Endothelial cell (in vitro differentiated cells): ENCODE measurements around the gene NNT. TPM values are rescaled to one million over a fixed set of nuclear protein-coding genes. Genes with fewer than 3 reads are reported as not detected.

ENCODE experiments used
- DNase-seq: peaks from one replicate; pipeline ENCODE4 v3.0.0; 2021; ENCODE audit warnings: low spot score
- H3K27ac Mint-ChIP-seq: one replicate; pipeline ENCODE4 v1.8.0; 2021; ENCODE audit warnings: mixed read lengths, inconsistent platforms; ENCODE audit not compliant: unreplicated experiment
- H3K27me3 Mint-ChIP-seq: one replicate; pipeline ENCODE4 v1.8.0; 2021; ENCODE audit warnings: mild to moderate bottlenecking, moderate library complexity, mixed read lengths, inconsistent platforms; ENCODE audit not compliant: unreplicated experiment
- H3K36me3 Mint-ChIP-seq: one replicate; pipeline ENCODE4 v1.8.0; 2021; ENCODE audit warnings: mild to moderate bottlenecking, low read depth, mixed read lengths, inconsistent platforms; ENCODE audit not compliant: unreplicated experiment
- H3K4me1 Mint-ChIP-seq: one replicate; pipeline ENCODE4 v1.8.0; 2021; ENCODE audit warnings: mild to moderate bottlenecking, mixed read lengths, inconsistent platforms; ENCODE audit not compliant: unreplicated experiment
- H3K4me3 Mint-ChIP-seq: one replicate; pipeline ENCODE4 v1.8.0; 2021; ENCODE audit warnings: mild to moderate bottlenecking, mixed read lengths, inconsistent platforms; ENCODE audit not compliant: unreplicated experiment
- H3K9me3 Mint-ChIP-seq: one replicate; pipeline ENCODE4 v1.8.0; 2021; ENCODE audit warnings: mixed read lengths, inconsistent platforms; ENCODE audit not compliant: unreplicated experiment
- total RNA-seq: library from RNA; stranded (reverse); fragmentation: NEBNext Ultra II Directional; extraction: Animal tissue kit (Norgen Biotek cat#: 25700); gene quantifications from one replicate; pipeline ENCODE4 v1.2.1, GENCODE V29; 2021; ENCODE audit not compliant: unreplicated experiment
- TF ChIP-seq, protein P1 (sequence below): fragments of 200-600 bp; sonication (generic); IDR thresholded peaks from one replicate; pipeline ENCODE4 v1.5.0; 2021; ENCODE audit warnings: antibody characterized with exemption; ENCODE audit not compliant: unreplicated experiment

Gene NNT
- total RNA-seq, 1 donor from 2014 or later, result 21.7 TPM

DNA sequence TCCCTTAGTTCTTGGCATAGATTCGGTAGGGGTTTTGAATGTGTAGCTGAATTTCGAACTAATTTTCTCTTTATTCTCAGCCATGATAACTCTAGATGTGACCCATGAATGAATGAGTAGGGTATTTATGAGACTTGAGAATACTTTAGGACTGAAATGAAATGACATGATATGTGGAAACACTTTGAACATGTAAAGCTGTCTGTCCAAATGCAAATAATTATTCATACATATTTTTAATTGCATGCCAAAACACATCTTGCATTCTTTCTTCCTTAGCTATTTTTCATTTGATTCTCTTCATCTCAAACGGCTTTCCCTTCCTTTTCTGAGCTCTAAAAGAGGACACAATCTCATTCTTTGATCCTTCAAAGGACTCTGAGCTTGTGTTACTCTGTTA, 3.4 kb downstream of the NNT start:
- Mint-ChIP-seq H3K4me3 (no peak overlapping the region), H3K27ac (no peak overlapping the region), H3K36me3 (no peaks in the 10 kb centered on the region), H3K27me3 (peaks cover 8% of the 10 kb centered on the region), H3K4me1 (peaks cover 15% of the 10 kb centered on the region), H3K9me3 (no peaks in the 10 kb centered on the region)
- no peak for DNase-seq
- TF ChIP-seq, protein P1, sequence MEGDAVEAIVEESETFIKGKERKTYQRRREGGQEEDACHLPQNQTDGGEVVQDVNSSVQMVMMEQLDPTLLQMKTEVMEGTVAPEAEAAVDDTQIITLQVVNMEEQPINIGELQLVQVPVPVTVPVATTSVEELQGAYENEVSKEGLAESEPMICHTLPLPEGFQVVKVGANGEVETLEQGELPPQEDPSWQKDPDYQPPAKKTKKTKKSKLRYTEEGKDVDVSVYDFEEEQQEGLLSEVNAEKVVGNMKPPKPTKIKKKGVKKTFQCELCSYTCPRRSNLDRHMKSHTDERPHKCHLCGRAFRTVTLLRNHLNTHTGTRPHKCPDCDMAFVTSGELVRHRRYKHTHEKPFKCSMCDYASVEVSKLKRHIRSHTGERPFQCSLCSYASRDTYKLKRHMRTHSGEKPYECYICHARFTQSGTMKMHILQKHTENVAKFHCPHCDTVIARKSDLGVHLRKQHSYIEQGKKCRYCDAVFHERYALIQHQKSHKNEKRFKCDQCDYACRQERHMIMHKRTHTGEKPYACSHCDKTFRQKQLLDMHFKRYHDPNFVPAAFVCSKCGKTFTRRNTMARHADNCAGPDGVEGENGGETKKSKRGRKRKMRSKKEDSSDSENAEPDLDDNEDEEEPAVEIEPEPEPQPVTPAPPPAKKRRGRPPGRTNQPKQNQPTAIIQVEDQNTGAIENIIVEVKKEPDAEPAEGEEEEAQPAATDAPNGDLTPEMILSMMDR, result no peak

DNA sequence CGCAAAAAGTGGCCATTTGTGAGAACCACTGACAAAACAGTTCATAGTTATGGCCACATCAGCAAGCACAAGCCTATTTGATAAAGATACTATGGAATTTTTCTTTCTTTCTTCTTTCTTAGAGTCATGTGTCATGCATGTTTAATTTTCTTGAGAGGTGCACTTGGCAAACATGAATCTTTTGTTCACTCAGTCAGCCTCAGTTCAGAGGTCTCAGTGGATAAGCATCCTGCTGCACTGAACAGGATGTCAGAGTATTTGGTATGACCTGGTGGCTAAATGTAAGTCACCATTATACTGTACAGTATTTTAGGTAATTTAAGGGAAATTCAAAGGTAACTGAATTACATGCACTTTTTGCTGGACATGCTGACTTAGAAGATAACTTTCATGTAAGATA, 5.4 kb downstream of the NNT start:
- H3K4me3 Mint-ChIP-seq, result no peak overlapping the region
- H3K27me3 Mint-ChIP-seq, result peaks cover 5% of the 10 kb centered on the region
- no peaks in the 10 kb centered on the region for H3K36me3 Mint-ChIP-seq
- TF ChIP-seq, protein P1, result no peak
- H3K27ac Mint-ChIP-seq, result no peak overlapping the region
- H3K4me1 Mint-ChIP-seq, result peaks cover 7% of the 10 kb centered on the region
- no peak for DNase-seq
- H3K9me3 Mint-ChIP-seq, result no peaks in the 10 kb centered on the region

DNA sequence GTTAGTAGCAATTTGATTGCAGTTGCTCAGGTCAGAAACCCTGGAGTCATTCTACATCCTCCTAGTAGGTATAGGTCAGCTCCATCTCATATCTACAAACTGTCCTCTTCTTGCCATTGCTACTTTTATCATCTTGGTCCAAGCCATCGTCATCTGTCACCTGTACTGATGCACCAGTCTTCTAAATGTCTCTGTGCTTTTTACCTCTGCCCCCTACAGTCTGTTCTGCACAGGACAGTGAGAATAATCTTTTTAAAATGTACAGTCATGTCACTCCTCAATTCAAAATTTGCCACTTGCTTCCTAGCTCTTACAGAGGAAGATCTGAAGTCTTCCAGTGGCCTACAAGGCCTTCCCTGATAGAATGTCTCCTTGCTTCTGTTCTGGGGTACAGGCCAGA, 6.8 kb downstream of the NNT start:
- DNase-seq, result no peak
- Mint-ChIP-seq H3K27ac (no peak overlapping the region), H3K9me3 (no peaks in the 10 kb centered on the region), H3K27me3 (peaks cover 2% of the 10 kb centered on the region), H3K4me1 (no peaks in the 10 kb centered on the region), H3K4me3 (no peak overlapping the region), H3K36me3 (no peaks in the 10 kb centered on the region)
- TF ChIP-seq, protein P1, result no peak

DNA sequence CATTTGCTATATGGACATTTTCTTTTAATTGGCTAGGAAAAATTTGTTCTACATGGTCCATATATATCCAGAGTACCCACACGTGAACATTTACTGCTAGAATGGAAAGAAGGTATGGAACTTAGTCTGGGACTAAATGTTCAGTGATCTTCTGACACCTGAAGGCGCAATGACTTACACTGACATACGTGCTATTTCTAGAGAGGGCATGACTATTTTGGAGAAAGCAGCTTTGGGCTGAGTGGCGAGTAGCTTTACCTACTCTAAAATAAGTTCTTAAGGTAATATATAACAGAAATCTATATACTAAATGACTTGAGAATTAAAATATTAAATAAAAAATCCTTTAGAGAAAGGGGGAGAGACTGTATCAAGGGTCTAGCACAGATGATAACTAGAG, 10.4 kb downstream of the NNT start:
- Mint-ChIP-seq H3K27me3 (no peaks in the 10 kb centered on the region), H3K4me3 (no peak overlapping the region), H3K27ac (no peak overlapping the region)

DNA sequence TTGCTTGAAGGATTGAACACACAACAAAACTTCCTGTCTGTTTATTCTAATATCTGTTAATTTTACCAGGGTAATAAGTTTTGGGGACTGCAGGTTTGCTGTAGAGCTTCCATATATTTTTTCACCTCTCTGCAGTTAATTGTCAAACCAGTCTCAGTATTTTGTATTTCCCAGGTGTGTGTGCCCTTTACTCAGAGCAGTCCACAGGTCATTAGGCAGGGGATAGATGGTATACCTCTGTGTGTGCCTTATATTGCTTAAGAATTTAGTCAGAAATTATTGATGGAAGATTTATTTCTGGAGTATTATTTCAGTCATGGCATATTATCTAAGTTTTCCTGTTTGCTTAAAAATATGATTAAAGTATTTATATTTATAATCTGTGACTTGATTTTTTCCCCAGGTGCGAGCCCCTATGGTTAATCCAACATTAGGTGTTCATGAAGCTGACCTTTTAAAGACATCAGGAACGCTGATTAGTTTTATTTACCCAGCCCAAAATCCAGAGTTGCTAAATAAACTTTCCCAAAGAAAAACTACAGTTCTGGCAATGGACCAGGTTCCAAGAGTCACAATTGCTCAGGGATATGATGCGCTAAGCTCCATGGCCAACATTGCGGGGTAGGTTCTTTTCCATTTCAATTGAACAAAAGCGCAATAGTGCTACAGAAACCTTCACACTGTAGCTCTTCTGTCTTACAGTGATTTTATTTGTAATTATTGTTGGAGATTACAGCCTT, 12.6 kb downstream of the NNT start:
- Mint-ChIP-seq H3K9me3 (no peaks in the 10 kb centered on the region), H3K27ac (no peak overlapping the region), H3K36me3 (no peaks in the 10 kb centered on the region), H3K27me3 (peaks cover 1% of the 10 kb centered on the region), H3K4me3 (no peak overlapping the region), H3K4me1 (no peaks in the 10 kb centered on the region)
- TF ChIP-seq, protein P1, result no peak
- DNase-seq, result no peak

More for the DNA sequence above, 10.4 kb downstream of the NNT start:
- H3K9me3 Mint-ChIP-seq, result no peaks in the 10 kb centered on the region
- H3K4me1 Mint-ChIP-seq, result no peaks in the 10 kb centered on the region
- TF ChIP-seq, protein P1, result no peak
- no peaks in the 10 kb centered on the region for H3K36me3 Mint-ChIP-seq
- no peak for DNase-seq
